Renal cortical epithelial cell (primary cell): ENCODE data around the gene RAB21. TPM values are rescaled to one million over a fixed set of nuclear protein-coding genes. Genes with fewer than 3 reads are reported as not detected.

Experiments used
- DNase-seq: peaks from one replicate; pipeline ENCODE4 v3.0.0-alpha.2; 2011; ENCODE audit warnings: low read depth
- total RNA-seq: library from RNA; depleted of rRNA; stranded (reverse); fragments of >200 nt; gene quantifications from 2 replicates; pipeline ENCODE4 v1.2.3, GENCODE V29; 2014

Gene RAB21
- 41.8 and 78.7 TPM in 2 replicates for total RNA-seq

DNA sequence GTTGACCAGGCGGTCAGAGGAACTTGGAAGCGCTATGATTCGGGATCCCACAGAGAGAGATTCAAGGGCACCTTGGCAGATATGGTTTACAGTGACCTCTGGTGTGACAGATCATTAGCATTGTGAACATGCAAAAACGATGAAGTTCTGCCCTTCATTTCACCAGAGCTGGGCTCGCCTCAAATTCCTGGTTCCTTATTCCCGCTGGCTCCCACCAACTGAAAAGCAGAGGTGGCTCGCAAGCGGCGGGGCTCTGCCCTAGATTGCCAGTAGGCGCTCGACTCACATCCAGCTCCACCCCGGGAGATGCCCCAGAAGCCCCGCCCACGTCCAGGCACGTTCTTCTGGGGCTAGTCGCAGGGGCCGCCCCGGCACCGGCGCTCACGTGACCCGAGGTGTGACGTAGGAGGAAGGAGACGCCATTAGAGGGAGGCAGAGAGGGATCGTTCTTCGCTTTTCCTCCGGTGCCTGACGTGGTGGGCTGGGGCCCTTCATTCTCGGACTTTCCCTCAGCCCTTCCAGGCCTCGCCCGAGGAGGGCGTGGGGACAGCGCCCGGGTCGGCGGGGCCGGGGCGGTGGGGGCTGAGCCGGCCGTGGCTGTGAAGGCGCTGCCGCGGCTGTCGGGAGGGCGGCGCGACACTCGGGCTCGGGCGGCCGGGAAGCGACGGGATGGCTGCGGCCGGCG is at the start of gene RAB21:
Gene RAB21 (plus strand): TSS at position 403 of the 685 bp plus-strand sequence. CDS start 267 bp downstream, at position 670.
- DNase-seq, result peak; percentile 90

DNA sequence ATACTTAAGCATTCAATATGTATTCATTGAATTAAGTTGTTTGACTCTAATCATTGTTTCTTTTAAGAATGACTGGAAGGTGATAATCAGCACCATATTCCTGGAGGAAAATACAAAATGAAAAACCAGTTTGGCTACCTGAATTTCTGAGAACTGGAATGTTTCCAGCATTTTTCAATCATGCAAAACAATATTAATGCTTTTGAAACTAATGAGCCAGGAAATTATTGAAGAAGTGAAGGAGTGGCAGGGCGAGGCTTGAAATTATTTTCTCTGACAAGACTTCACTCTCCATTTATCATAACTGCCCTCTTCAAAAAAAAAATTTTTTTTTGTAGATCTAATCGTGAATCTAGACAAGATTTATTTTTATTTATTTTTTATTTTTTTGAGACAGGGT is 49.7 kb upstream of the RAB21 start:
- DNase-seq, result no peak

- DNase-seq, result peak; percentile 56
These were observed 46.0 kb upstream of the RAB21 start for GRCh38 chr12:71708658-71709057.

GRCh38 chr12:71710276-71711125 is 44.2 kb upstream of the RAB21 start:
- DNase-seq, result peak; percentile 98

DNA sequence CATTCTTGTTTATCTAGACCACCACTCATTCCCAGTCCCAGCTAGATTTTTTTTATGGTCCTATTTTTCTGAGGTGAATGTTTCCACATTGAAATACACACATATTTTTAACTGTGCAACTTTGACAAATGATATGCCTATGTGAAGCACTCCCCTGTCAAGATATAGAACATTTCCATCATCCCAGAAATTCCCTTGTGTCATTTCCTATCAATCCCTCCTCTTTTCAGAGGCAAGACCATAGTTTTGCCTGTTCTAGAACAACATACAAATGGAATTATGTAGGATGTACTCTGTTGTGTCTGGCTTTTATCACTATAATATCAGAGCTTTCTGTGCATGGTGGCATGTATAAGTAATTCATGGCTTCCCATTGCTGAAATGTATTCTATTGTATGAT is 36.1 kb upstream of the RAB21 start:
- DNase-seq, result no peak

DNA sequence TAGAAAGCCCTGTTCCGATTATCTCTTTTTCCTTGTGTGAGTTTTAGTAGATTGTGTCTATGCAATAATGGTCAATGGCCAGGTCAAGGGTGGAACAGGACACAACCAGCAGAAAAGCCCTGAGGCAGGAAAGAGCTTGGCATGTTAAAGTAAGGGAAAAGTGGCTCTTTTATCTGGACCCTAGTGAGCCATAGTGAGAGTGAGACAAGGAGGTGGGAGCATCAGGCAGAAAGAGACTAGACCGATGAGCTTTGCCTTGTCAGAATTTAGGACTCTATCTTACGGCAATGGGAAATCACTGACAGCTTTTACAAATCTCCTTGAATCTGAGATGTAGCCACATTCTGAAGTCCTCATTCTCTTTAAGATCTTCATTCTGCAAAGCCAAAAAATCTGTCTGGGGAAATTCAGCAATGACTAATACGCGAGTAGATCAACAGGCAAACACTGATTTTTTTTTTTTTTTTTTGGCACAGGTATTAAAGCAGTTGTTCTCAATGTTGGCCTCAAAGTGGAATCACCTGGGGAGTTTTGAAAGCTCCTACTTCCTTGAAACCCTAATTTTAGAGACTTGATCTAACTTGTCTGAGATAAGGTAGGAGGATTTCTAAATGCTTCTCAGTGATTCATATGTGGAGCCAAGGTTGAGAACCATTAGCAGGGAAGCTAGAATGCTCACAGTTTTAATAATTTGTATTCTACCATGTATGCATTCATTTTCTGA is 34.9 kb upstream of the RAB21 start:
- peak; percentile 18 for DNase-seq

GRCh38 chr12:71721783-71722505 is 32.7 kb upstream of the RAB21 start:
- no peak for DNase-seq

GRCh38 chr12:71725011-71725410 is 29.7 kb upstream of the RAB21 start:
- no peak for DNase-seq

- no peak for DNase-seq
These were observed 28.1 kb upstream of the RAB21 start for GRCh38 chr12:71726548-71726947.

- DNase-seq, result no peak
These were observed 26.7 kb upstream of the RAB21 start for GRCh38 chr12:71727958-71728357.

DNA sequence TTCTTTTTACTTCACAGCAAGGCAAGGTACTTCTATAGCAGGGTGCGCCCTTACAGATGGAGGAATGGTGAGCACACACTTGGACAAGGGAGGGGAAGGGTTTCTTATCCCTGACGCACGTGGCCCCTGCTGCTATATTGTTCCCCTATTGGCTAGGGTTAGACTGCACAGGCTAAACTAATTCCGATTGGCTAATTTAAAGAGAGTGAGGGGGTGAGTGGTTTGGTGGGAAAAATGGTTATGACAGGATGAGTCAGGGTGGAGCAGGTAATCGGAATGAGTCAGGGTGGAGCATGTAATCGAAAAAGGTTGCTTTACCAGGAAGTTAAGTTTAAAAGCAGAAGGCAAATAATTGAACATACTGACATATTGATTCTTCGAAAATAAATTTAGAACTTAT is 23.7 kb upstream of the RAB21 start:
- no peak for DNase-seq

DNA sequence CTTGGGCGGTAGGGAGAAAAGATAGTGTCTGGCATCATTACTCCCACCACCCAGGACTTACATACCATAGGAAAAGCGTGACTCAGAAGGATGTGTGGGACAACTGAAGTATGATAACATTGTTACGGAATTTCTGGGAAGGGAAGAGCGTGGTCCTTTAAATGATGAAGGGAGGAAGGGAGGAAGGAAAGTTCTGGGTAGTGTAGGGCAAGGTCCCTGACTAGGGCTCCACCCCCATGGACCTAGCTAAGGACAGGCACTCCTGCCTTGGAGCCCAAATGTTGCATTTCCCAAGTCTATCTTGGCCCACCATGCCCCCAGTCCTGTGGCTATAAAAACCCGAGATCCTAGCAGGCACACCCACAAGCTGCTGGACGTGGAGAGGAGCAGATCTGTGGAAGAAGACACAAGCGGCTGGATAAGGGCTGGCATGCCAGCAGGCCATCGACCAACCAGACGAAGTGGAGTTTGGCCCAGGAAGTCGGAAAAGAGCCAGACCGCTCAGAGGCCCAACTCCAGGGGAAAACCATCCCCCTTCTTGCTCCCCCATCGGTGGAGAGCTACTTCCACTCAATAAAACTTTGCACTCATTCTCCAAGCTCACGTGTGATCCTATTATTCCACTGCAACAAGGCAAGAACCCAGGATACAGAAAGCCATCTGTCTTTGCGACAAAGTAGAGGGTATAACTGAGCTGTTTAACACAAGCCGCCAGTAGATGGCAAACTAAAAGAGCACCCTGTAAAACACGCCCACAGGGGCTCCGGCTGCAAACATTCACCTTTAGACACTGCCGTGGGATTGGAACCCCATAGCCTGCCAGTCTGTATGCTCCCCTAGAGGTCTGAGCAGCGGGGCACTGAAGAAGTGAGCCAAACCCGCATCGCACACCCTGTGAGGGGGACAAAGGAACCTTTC is 23.0 kb upstream of the RAB21 start:
- no peak for DNase-seq

DNA sequence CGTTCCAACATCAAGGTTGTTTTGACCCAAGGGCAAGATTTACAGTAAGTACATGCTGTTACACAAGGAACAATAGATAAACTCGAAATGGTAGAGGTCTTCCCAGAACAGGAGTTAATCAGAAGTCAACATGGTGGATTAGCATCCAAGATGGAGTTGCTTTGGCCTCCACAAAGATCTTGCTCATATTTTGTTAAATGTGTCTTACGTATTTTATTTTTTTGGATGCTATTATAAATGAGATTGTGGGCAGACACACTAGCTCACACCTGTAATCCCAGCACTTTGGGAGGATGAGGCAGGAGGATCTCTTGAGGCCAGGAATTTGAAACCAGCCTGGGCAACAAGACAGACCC is 22.3 kb upstream of the RAB21 start:
- DNase-seq, result no peak

DNA sequence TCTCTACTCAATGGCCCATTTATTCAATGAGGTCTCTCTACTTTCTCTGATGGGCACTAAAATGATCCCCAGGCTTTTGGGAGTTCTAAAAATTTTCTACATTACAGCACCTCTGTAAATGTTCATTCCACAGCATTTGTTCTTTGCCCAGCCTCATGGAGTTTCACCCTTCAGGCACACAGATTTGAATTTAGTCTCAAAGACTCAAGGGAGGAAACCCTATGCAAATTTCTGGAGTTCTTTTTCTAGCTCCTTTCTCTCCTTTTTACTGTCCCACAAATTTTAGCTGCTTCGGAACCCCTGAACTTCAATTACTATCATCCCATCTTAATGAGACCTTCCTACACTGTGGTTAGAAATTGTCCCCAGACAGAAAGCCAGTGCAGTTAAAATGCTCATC is 17.5 kb upstream of the RAB21 start:
- no peak for DNase-seq

- no peak for DNase-seq
These were observed 11.7 kb upstream of the RAB21 start for GRCh38 chr12:71742998-71743397.

DNA sequence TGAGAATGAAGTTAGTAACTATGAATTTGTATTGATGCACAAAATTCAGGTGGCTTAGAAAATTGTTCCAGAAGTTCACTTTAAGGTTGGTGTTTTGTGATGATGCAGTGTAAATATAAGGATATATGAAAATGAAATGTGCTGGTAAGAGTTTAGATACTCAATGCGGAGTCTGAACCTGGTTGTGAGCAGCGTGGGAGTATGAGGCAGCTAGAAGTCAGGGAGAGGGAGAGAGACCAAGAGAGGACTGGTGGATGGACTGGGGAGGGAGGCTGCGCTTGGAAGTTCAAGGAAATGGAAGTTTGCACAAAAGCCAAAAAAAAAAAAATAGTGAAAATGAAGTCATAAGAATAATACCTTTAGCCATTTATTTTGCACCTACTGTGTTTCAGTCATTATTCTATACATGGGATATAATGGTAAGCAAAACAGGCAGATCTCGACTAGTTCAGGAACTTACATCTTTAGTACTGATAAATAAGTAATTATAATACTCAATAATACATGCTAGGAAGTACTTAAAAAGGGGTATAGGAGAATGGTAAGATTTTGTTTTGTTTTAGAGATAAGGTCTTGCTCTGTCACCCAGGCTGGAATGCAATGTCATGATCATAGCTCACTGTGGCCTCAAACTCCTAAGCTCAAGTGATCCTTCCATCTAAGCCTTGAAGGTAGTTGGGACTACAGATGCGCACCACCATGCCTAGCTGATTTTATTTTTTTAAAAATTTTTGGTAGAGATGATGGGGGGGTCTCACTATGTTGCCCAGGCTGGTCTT is 10.0 kb upstream of the RAB21 start:
- DNase-seq, result no peak

GRCh38 chr12:71746974-71747611 is 7.6 kb upstream of the RAB21 start:
- peak; percentile 68 for DNase-seq

DNA sequence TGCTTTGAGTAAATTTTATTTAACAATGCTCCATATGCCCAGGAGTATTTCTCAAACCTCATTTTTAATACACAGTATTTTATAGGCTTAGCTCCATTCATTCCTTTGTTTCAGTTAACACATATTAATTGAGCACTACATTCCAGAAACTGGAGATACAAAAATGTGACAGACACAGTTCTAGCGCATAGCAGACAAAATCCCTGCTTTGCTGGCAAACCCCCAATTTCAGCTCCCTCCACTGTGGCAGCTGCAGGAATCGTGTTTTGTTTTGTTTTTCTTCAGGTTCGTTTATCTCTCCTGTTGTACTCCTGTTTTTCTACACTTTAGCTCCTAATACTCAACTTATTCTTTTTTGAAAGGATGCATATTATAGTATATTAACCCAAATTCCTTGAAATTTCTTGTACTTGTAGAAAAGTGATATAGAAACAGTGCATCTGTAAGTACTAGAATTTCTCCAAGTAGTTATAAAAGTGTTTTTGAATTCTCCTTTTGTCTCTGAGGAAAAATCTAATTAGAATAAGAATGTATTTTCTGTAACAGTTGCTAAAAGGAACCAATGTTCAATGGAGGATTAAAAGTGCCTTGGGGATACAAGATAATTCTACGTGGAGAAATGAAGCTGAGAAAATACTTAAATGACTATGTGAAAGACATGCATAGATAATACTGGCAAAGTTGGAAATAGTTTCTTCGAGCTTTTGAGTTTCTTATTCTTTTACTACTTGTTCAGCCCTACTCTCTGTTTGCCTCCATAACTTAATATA is 6.4 kb upstream of the RAB21 start:
- DNase-seq, result no peak

GRCh38 chr12:71749666-71750065 is 5.0 kb upstream of the RAB21 start:
- DNase-seq, result no peak
